GM12878 (cell line): ENCODE measurements around the gene REV3L. TPM values are rescaled to one million over a fixed set of nuclear protein-coding genes. Genes with fewer than 3 reads are reported as not detected.

Source experiments
- ATAC-seq: fragments of 200-7000 bp; cut with Tn5 transposase; 3 replicates; pipeline ENCODE4 v1.9.1; 2020; ENCODE audit warnings: mild to moderate bottlenecking, moderate library complexity
- BruUV-seq: library from RNA; stranded (reverse); fragments of 400-500 nt; replicated peaks from 2 replicates; lab custom pipeline; 2021; lab: Mats Ljungman, UMichigan
- CTCF ChIA-PET: fragments of 300-600 bp; sonication (Branson Sonifier 250); formaldehyde crosslinking; extraction: SDS; loops from one replicate; lab custom pipeline; 2021; ENCODE audit warnings: inconsistent platforms; lab: Yijun Ruan, JAX
- POLR2A ChIA-PET: fragments of 350-600 bp; formaldehyde crosslinking; extraction: SDS; loops from one replicate; lab custom pipeline; 2021; ENCODE audit warnings: inconsistent platforms; lab: Charles Lee
- RAD21 ChIA-PET: fragments of 300-600 bp; sonication (Branson Sonifier 250); formaldehyde crosslinking; loops from one replicate; lab custom pipeline; 2023; ENCODE audit warnings: antibody characterized with exemption; ENCODE audit not compliant: unreplicated experiment; lab: Charles Lee
- SMC1A ChIA-PET: fragments of 300-600 bp; sonication (Branson Sonifier 250); formaldehyde crosslinking; loops from one replicate; lab custom pipeline; 2023; ENCODE audit not compliant: unreplicated experiment, uncharacterized antibody; lab: Charles Lee
- DNase-seq: peaks from one replicate; pipeline ENCODE4 v3.0.0-alpha.2; 2011; ENCODE audit warnings: low read depth, low spot score
- FAIRE-seq: peaks from 3 replicates; lab custom pipeline; 2011; peaks lifted over from hg19 to GRCh38; lab: Jason Lieb, UNC
- H2AFZ ChIP-seq: 2 replicates; pipeline ENCODE4 v1.6.0; 2011; ENCODE audit warnings: low read depth, low read length, control low read depth; ENCODE audit not compliant: control insufficient read depth
- H3K27ac ChIP-seq: 2 replicates; pipeline ENCODE4 v1.5.1; 2011; ENCODE audit warnings: control low read depth; ENCODE audit not compliant: control insufficient read depth, insufficient read depth
- H3K27me3 ChIP-seq, 2 experiments: replicated peaks in 1 of 2; 2 replicates each; pipeline versions ENCODE4 v1.6.0 to v1.6.1; 2011; ENCODE audit warnings: low read length in 1 of 2; ENCODE audit not compliant: control insufficient read depth in 2 of 2, insufficient read depth in 2 of 2
- H3K36me3 ChIP-seq, 2 experiments: 2 replicates each; pipeline ENCODE4 v1.5.1; 2011; ENCODE audit warnings: low read length in 1 of 2; ENCODE audit not compliant: control insufficient read depth in 2 of 2, insufficient read depth in 2 of 2
- H3K4me1 ChIP-seq: 2 replicates; pipeline ENCODE4 v1.6.1; 2011; ENCODE audit warnings: mild to moderate bottlenecking, low read length, moderate library complexity, mixed read lengths; ENCODE audit not compliant: control insufficient read depth, insufficient read depth
- H3K4me2 ChIP-seq: 2 replicates; pipeline ENCODE4 v1.6.0; 2011; ENCODE audit warnings: control low read depth; ENCODE audit not compliant: control insufficient read depth, insufficient read depth
- H3K4me3 ChIP-seq: fragments of 200-600 bp; sonication (generic); 2 replicates; pipeline ENCODE4 v1.5.1; 2016
- H3K79me2 ChIP-seq: 2 replicates; pipeline ENCODE4 v1.6.0; 2011; ENCODE audit warnings: low read length; ENCODE audit not compliant: control insufficient read depth, insufficient read depth
- H3K9ac ChIP-seq: 2 replicates; pipeline ENCODE4 v1.8.0; 2011; ENCODE audit warnings: low read length, control low read depth, mixed read lengths; ENCODE audit not compliant: control insufficient read depth, insufficient read depth
- H3K9me3 ChIP-seq: replicated peaks from 3 replicates; pipeline ENCODE4 v1.5.1; 2011; ENCODE audit warnings: mild to moderate bottlenecking, low read length; ENCODE audit not compliant: control insufficient read depth, insufficient read depth
- H4K20me1 ChIP-seq: 2 replicates; pipeline ENCODE4 v1.6.0; 2011; ENCODE audit not compliant: control insufficient read depth, insufficient read depth
- CHD1 ChIP-seq: IDR thresholded peaks from 2 replicates; pipeline ENCODE4 v1.6.1; 2012; ENCODE audit warnings: low read depth, low read length, improper control_type of control experiment
- EGR1 ChIP-seq, 2 experiments: IDR thresholded peaks; 1 replicate in 1 of 2; 2 replicates in 1 of 2; pipeline ENCODE4 v1.6.1; 2011 to 2012; ENCODE audit warnings: low read depth in 2 of 2, low read length in 2 of 2, borderline replicate concordance in 1 of 2, mild to moderate bottlenecking in 1 of 2, moderate library complexity in 1 of 2
- ETV6 ChIP-seq, 2 experiments: fragments of 450-650 bp in 1 of 2; IDR thresholded peaks in 1 of 2; conservative IDR thresholded peaks in 1 of 2; 2 replicates each; pipeline ENCODE4 v1.6.1; 2014; ENCODE audit warnings: antibody characterized with exemption in 1 of 2, borderline replicate concordance in 1 of 2, low read depth in 1 of 2, mild to moderate bottlenecking in 1 of 2, moderate library complexity in 1 of 2
- FOXM1 ChIP-seq: IDR thresholded peaks from 2 replicates; pipeline ENCODE4 v1.6.1; 2012; ENCODE audit warnings: low read depth, mild to moderate bottlenecking, inconsistent platforms, low read length, moderate library complexity
- KDM1A ChIP-seq: fragments of 200-600 bp; sonication (generic); IDR thresholded peaks from 2 replicates; pipeline ENCODE4 v1.6.1; 2016; ENCODE audit warnings: borderline replicate concordance
- NFXL1 ChIP-seq: fragments of 450-650 bp; IDR thresholded peaks from 2 replicates; pipeline ENCODE4 v1.6.1; 2017; ENCODE audit warnings: antibody characterized with exemption, mild to moderate bottlenecking, borderline replicate concordance
- NFYA ChIP-seq: IDR thresholded peaks from 2 replicates; pipeline ENCODE4 v1.6.1; 2011; ENCODE audit warnings: low read depth, mild to moderate bottlenecking, low read length, improper control_type of control experiment, borderline replicate concordance
- NR2C2 ChIP-seq: IDR thresholded peaks from 2 replicates; pipeline ENCODE4 v1.6.1; 2011; ENCODE audit warnings: borderline replicate concordance, low read depth; ENCODE audit not compliant: control insufficient read depth, insufficient read length
- SMARCA5 ChIP-seq: fragments of 450-650 bp; IDR thresholded peaks from 2 replicates; pipeline ENCODE4 v1.6.1; 2017; ENCODE audit warnings: mild to moderate bottlenecking
- TAF1 ChIP-seq: IDR thresholded peaks from 2 replicates; pipeline ENCODE4 v1.6.1; 2011; ENCODE audit warnings: mild to moderate bottlenecking, low read depth, low read length, borderline replicate concordance
- TBL1XR1 ChIP-seq: IDR thresholded peaks from 2 replicates; pipeline ENCODE4 v1.6.1; 2012; ENCODE audit warnings: low read depth, low read length, improper control_type of control experiment
- TCF3 ChIP-seq: IDR thresholded peaks from 2 replicates; pipeline ENCODE4 v1.6.1; 2012; ENCODE audit warnings: low read depth, mild to moderate bottlenecking, low read length, borderline replicate concordance; ENCODE audit not compliant: insufficient read depth
- WGBS: methylation state at CpG from one replicate; pipeline ENCODE4 v1.1.6; 2016; ENCODE audit warnings: low lambda C conversion rate; ENCODE audit not compliant: insufficient replicate concordance, insufficient coverage; ENCODE audit errors: missing lambda C conversion rate; 5-methylcytosine and 5-hydroxymethylcytosine counted together
- in situ Hi-C: fragments of 300-500 bp; cut with MboI; formaldehyde crosslinking; loops from 9 replicates; pipeline ENCODE4 v1.14.3; 2018; ENCODE audit warnings: mixed read lengths
- intact Hi-C: fragments of 100-400 bp; cut with micrococcal nuclease; formaldehyde crosslinking; loops from one replicate; pipeline ENCODE4 v1.14.2; 2022; ENCODE audit not compliant: unreplicated experiment
- polyA plus RNA-seq, 11 experiments: library from polyadenylated mRNA; depleted of rRNA in 4 of 11; unstranded in 6 of 11; stranded (reverse) in 5 of 11; fragments of >200 nt; fragmentation: Nextera tagmentation in 4 of 11; fragmentation: Illumina TruSeq in 1 of 11; extraction: Ambion mirVana in 4 of 11; extraction: Trizol in 1 of 11; gene quantifications; 1 replicate in 1 of 11; 2 replicates in 10 of 11; pipeline versions ENCODE4 v1.2.1 to v1.2.3, GENCODE V29; 2011 to 2016; ENCODE audit warnings: inconsistent platforms in 2 of 11, missing spikeins in 2 of 11, low read depth in 1 of 11
- total RNA-seq, 4 experiments: library from RNA; depleted of rRNA in 3 of 4; stranded (reverse); fragments of >200 nt in 3 of 4; fragmentation: Illumina TruSeq in 1 of 4; extraction: Trizol in 1 of 4; gene quantifications; 2 replicates each; pipeline versions ENCODE4 v1.2.1 to v1.2.3, GENCODE V29; 2013 to 2021
- TF ChIP-seq, protein P1 (sequence below): IDR thresholded peaks from 2 replicates; pipeline ENCODE4 v1.6.1; 2012; ENCODE audit warnings: low read length, inconsistent platforms

REV3L gene
- total and polyA plus RNA-seq, 10 of the 15 experiments (the other 5 are each of a cell fraction or from before 2014, with no cell fraction given), result 7.6 to 33.6 (median 21.5) TPM

DNA sequence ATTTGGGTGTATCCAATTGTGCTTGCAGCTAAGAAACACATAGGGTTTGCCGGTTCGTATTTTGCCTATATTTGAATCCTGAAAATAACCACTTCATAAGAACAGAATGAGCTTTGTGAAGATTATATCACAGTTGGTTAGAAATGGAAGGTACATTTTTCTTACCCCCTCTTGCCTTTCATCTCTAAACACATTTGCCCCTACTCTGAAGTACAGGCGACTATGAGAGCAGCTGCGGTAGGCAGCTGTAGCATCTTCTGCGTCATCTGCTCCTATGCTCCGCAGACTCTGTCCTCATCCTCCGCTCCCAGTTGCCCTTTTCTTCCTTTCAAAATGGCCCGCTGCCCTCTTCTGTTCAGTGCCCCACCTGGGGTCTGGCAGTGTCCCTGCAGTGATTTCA is 47.6 kb upstream of the REV3L start (continued):
- TF ChIP-seq, protein P1, sequence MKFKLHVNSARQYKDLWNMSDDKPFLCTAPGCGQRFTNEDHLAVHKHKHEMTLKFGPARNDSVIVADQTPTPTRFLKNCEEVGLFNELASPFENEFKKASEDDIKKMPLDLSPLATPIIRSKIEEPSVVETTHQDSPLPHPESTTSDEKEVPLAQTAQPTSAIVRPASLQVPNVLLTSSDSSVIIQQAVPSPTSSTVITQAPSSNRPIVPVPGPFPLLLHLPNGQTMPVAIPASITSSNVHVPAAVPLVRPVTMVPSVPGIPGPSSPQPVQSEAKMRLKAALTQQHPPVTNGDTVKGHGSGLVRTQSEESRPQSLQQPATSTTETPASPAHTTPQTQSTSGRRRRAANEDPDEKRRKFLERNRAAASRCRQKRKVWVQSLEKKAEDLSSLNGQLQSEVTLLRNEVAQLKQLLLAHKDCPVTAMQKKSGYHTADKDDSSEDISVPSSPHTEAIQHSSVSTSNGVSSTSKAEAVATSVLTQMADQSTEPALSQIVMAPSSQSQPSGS, result no peak
- TF ChIP-seq CHD1, result no peak
- no peak for TF ChIP-seq TCF3
- no peak for TF ChIP-seq NR2C2

DNA sequence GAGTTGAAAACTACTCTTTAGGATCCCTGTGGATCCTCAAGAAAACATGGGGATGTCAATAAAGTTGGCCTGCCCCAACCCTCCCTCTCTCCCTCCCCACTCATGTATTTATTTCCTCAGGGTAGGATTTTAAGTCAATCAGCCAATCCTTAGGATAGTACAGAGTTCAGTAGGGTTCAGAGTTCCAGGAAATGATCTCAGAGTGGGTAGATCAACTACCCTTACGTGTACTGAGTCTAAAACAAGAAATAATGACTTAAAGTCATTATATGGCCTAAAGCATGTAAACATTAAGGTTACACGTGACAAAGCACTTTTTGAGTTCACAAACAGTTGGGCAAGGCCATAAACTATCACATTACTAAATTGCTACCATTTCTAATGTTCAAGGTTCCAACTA is 47.2 kb upstream of the REV3L start:
- peaks cover 12% of the 10 kb centered on the region for H3K4me1 ChIP-seq
- ChIA-PET SMC1A (no interaction called here), POLR2A (interaction anchor here (0.5 kb wide), 1 partner anchor 1492 kb away, joined by 3 read pairs; no protein-coding TSS in a partner anchor), CTCF (interaction anchor here (1.6 kb wide), 1 partner anchor 272 kb away, joined by 3 read pairs; no protein-coding TSS in a partner anchor), RAD21 (no interaction called here)
- H3K4me2 ChIP-seq, result no peak overlapping the region
- TF ChIP-seq EGR1 (IDR thresholded peaks at IDR 0.05; ENCODE audit: borderline replicate concordance in 1 of 2, low read depth in 2 of 2, low read length in 2 of 2) (no peak), FOXM1 (no peak), NR2C2 (no peak), NFYA (no peak), SMARCA5 (no peak), TAF1 (no peak), TBL1XR1 (no peak), ETV6 (conservative IDR thresholded peaks at IDR 0.05 in 1 of 2, IDR thresholded peaks at IDR 0.05 in 1 of 2; ENCODE audit: borderline replicate concordance in 1 of 2, low read depth in 1 of 2) (no peak), KDM1A (no peak), NFXL1 (no peak)
- H3K27me3 ChIP-seq, result no peaks in the 10 kb centered on the region
- BruUV-seq, result no TSS peak
- H3K9ac ChIP-seq, result no peak overlapping the region
- in situ Hi-C loops (no loop called here), intact Hi-C loops (no loop called here)
- H2AFZ ChIP-seq, result no peak overlapping the region
- H3K36me3 ChIP-seq, result no peaks in the 10 kb centered on the region
- no peak for DNase-seq
- WGBS, result 71% methylated on average over 2 of the region's 2 CpGs
- no peak for FAIRE-seq
- no peak overlapping the region for H3K4me3 ChIP-seq
- ATAC-seq, result no peak
- no peak overlapping the region for H3K27ac ChIP-seq
- H4K20me1 ChIP-seq, result no peaks in the 10 kb centered on the region
- H3K79me2 ChIP-seq, result no peaks in the 10 kb centered on the region
- H3K9me3 ChIP-seq, result no peaks in the 10 kb centered on the region
